GM12878 (cell line): ENCODE results near the gene ZNF512B. TPM values are rescaled to one million over a fixed set of nuclear protein-coding genes. Genes with fewer than 3 reads are reported as not detected.

Experiments used
- ASH2L ChIP-seq: fragments of 300-600, 200-600 bp; sonication (generic); IDR thresholded peaks from 2 replicates; pipeline ENCODE4 v1.6.1; 2017; ENCODE audit warnings: low read depth, mild to moderate bottlenecking, borderline replicate concordance
- BCL11A ChIP-seq: IDR thresholded peaks from 2 replicates; pipeline ENCODE4 v1.6.1; 2011; ENCODE audit warnings: low read depth, low read length
- CHD2 ChIP-seq: IDR thresholded peaks from 2 replicates; pipeline ENCODE4 v1.6.1; 2011; ENCODE audit warnings: low read depth, low read length, improper control_type of control experiment, borderline replicate concordance
- EGR1 ChIP-seq, 2 experiments: IDR thresholded peaks; 1 replicate in 1 of 2; 2 replicates in 1 of 2; pipeline ENCODE4 v1.6.1; 2011 to 2012; ENCODE audit warnings: low read depth in 2 of 2, low read length in 2 of 2, borderline replicate concordance in 1 of 2, mild to moderate bottlenecking in 1 of 2, moderate library complexity in 1 of 2
- ELK1 ChIP-seq: IDR thresholded peaks from 2 replicates; pipeline ENCODE4 v1.6.1; 2012; ENCODE audit warnings: low read depth, low read length, improper control_type of control experiment
- ESRRA ChIP-seq: IDR thresholded peaks from 2 replicates; pipeline ENCODE4 v1.6.1; 2012; ENCODE audit warnings: mild to moderate bottlenecking, low read length, improper control_type of control experiment
- ETV6 ChIP-seq, 2 experiments: fragments of 450-650 bp in 1 of 2; IDR thresholded peaks in 1 of 2; conservative IDR thresholded peaks in 1 of 2; 2 replicates each; pipeline ENCODE4 v1.6.1; 2014; ENCODE audit warnings: antibody characterized with exemption in 1 of 2, borderline replicate concordance in 1 of 2, low read depth in 1 of 2, mild to moderate bottlenecking in 1 of 2, moderate library complexity in 1 of 2
- GABPA ChIP-seq: IDR thresholded peaks from 2 replicates; pipeline ENCODE4 v1.6.1; 2014; ENCODE audit warnings: antibody characterized with exemption, low read depth, mild to moderate bottlenecking, inconsistent platforms
- HDAC2 ChIP-seq: fragments of 200-600 bp; sonication (generic); IDR thresholded peaks from 2 replicates; pipeline ENCODE4 v1.6.1; 2017
- HSF1 ChIP-seq: fragments of 150-350 bp; IDR thresholded peaks from 2 replicates; pipeline ENCODE4 v1.6.1; 2014; ENCODE audit warnings: mild to moderate bottlenecking, low read depth, low read length
- JUND ChIP-seq: IDR thresholded peaks from 2 replicates; pipeline ENCODE4 v1.6.1; 2012; ENCODE audit warnings: low read depth, mild to moderate bottlenecking, low read length, improper control_type of control experiment, moderate library complexity
- KAT2A ChIP-seq: conservative IDR thresholded peaks from 2 replicates; pipeline ENCODE4 v1.6.1; 2011; ENCODE audit warnings: low read depth, low read length; ENCODE audit not compliant: control insufficient read depth
- KDM1A ChIP-seq: fragments of 200-600 bp; sonication (generic); IDR thresholded peaks from 2 replicates; pipeline ENCODE4 v1.6.1; 2016; ENCODE audit warnings: borderline replicate concordance
- MAX ChIP-seq: IDR thresholded peaks from 2 replicates; pipeline ENCODE4 v1.6.1; 2012; ENCODE audit warnings: low read depth, low read length, improper control_type of control experiment
- MTA3 ChIP-seq: IDR thresholded peaks from 2 replicates; pipeline ENCODE4 v1.6.1; 2012; ENCODE audit warnings: low read length, inconsistent platforms, borderline replicate concordance
- NBN ChIP-seq: fragments of 450-650 bp; IDR thresholded peaks from 2 replicates; pipeline ENCODE4 v1.6.1; 2016
- NRF1 ChIP-seq: conservative IDR thresholded peaks from 2 replicates; pipeline ENCODE4 v1.6.1; 2011; ENCODE audit warnings: mild to moderate bottlenecking, low read depth, low read length, improper control_type of control experiment
- POU2F2 ChIP-seq: IDR thresholded peaks from 3 replicates; pipeline ENCODE4 v1.6.1; 2011; ENCODE audit warnings: low read depth, mild to moderate bottlenecking, low read length, borderline replicate concordance
- SIN3A ChIP-seq: IDR thresholded peaks from 2 replicates; pipeline ENCODE4 v1.6.1; 2012; ENCODE audit warnings: low read depth, low read length, improper control_type of control experiment
- SRF ChIP-seq, 2 experiments: IDR thresholded peaks; 2 replicates each; pipeline ENCODE4 v1.6.1; 2011; ENCODE audit warnings: low read depth in 2 of 2, low read length in 2 of 2, mild to moderate bottlenecking in 1 of 2, moderate library complexity in 1 of 2
- TARDBP ChIP-seq: IDR thresholded peaks from 2 replicates; pipeline ENCODE4 v1.6.1; 2016; ENCODE audit warnings: borderline replicate concordance
- TCF3 ChIP-seq: IDR thresholded peaks from 2 replicates; pipeline ENCODE4 v1.6.1; 2012; ENCODE audit warnings: low read depth, mild to moderate bottlenecking, low read length, borderline replicate concordance; ENCODE audit not compliant: insufficient read depth
- YBX1 ChIP-seq: fragments of 450-650 bp; IDR thresholded peaks from 2 replicates; pipeline ENCODE4 v1.6.1; 2016; ENCODE audit warnings: antibody characterized with exemption
- ZNF217 ChIP-seq: fragments of 450-650 bp; IDR thresholded peaks from 2 replicates; pipeline ENCODE4 v1.6.1; 2017; ENCODE audit warnings: antibody characterized with exemption, mild to moderate bottlenecking
- ZNF384 ChIP-seq: IDR thresholded peaks from 2 replicates; pipeline ENCODE4 v1.6.1; 2012; ENCODE audit warnings: low read depth, mild to moderate bottlenecking, low read length, improper control_type of control experiment, borderline replicate concordance
- ZZZ3 ChIP-seq: IDR thresholded peaks from 2 replicates; pipeline ENCODE4 v1.6.1; 2011; ENCODE audit warnings: low read depth; ENCODE audit not compliant: control insufficient read depth, insufficient read length
- polyA plus RNA-seq, 11 experiments: library from polyadenylated mRNA; depleted of rRNA in 4 of 11; unstranded in 6 of 11; stranded (reverse) in 5 of 11; fragments of >200 nt; fragmentation: Nextera tagmentation in 4 of 11; fragmentation: Illumina TruSeq in 1 of 11; extraction: Ambion mirVana in 4 of 11; extraction: Trizol in 1 of 11; gene quantifications; 1 replicate in 1 of 11; 2 replicates in 10 of 11; pipeline versions ENCODE4 v1.2.1 to v1.2.3, GENCODE V29; 2011 to 2016; ENCODE audit warnings: inconsistent platforms in 2 of 11, missing spikeins in 2 of 11, low read depth in 1 of 11
- total RNA-seq, 4 experiments: library from RNA; depleted of rRNA in 3 of 4; stranded (reverse); fragments of >200 nt in 3 of 4; fragmentation: Illumina TruSeq in 1 of 4; extraction: Trizol in 1 of 4; gene quantifications; 2 replicates each; pipeline versions ENCODE4 v1.2.1 to v1.2.3, GENCODE V29; 2013 to 2021

The ZNF512B gene
- total and polyA plus RNA-seq, 10 of the 15 experiments (the other 5 are each of a cell fraction or from before 2014, with no cell fraction given), result 0.06 to 23.9 (median 4.0) TPM

- TF ChIP-seq ZNF384 (no peak), MTA3 (no peak), MAX (no peak), GABPA (no peak), ETV6 (conservative IDR thresholded peaks at IDR 0.05 in 1 of 2, IDR thresholded peaks at IDR 0.05 in 1 of 2; ENCODE audit: borderline replicate concordance in 1 of 2, low read depth in 1 of 2) (no peak), ZNF217 (no peak), SIN3A (no peak), HSF1 (no peak), SRF (IDR thresholded peaks at IDR 0.05; ENCODE audit: low read depth in 2 of 2, low read length in 2 of 2) (no peak), ESRRA (no peak), TARDBP (no peak), KDM1A (no peak), ASH2L (no peak), EGR1 (IDR thresholded peaks at IDR 0.05; ENCODE audit: borderline replicate concordance in 1 of 2, low read depth in 2 of 2, low read length in 2 of 2) (no peak), NBN (no peak), HDAC2 (no peak), CHD2 (no peak), NRF1 (no peak), JUND (no peak), YBX1 (no peak), POU2F2 (no peak; the same call in 2 of the 3 replicates), ELK1 (no peak), TCF3 (no peak), BCL11A (0 out of 2 replicates have a peak, but pooled peaks have one; percentile 6), ZZZ3 (no peak), KAT2A (no peak)
These were observed 10.6 kb upstream of the ZNF512B start (continued) for GRCh38 chr20:63980317-63980805.
